ENCODE measurements around the gene MOGAT3. TPM values are rescaled to one million over a fixed set of nuclear protein-coding genes. Genes with fewer than 3 reads are reported as not detected.
A peak's percentile ranks its signal among the peaks of the same experiment; 100 is the strongest.

MOGAT3 gene
- total RNA-seq, 1 donor from 2014 or later = not detected

DNA sequence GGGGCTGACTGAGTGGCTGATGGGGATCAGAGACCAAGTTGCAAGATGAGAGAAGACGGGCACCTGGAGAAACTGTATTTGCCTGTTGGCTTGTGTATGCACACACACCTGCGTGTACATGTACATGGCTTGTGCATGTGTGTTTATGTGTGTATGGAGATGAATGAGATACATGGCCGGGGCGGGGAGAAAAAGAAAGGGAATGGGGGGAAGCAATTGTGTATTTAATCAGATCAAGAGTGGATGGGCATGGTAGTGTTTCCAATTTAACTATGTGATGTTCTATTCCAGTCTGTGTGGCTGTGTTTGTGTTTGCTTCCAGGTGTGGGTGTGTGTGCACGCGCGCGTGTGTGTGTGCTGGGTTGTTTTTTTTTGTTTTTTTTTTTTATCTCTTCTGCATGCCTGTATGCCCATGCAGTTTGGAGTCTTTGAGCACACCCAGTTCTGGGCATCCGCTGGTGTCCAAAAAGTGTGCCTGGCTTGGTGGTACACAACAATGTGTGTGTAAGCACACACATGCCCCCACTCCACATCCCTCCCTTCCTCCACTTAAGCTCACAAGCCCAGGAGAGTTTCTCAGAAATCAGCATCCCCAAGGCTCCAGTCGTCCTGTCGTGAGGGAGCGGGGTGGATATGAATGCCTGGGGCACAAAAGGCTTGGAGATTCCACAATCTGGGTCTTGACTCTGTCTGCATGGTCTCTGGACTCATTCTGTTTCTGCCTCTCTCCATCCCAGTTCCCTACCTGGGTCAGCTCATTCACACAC, 33.0 kb downstream of the MOGAT3 start:
- Mint-ChIP-seq H3K36me3 (no peaks in the 10 kb centered on the region), H3K4me1 (peaks cover 43% of the 10 kb centered on the region), H3K27ac (no peak overlapping the region), H3K27me3 (ENCODE audit: low read depth) (peaks cover 93% of the 10 kb centered on the region), H3K4me3 (no peak overlapping the region), H3K9me3 (no peaks in the 10 kb centered on the region)
- TF ChIP-seq, protein P1, sequence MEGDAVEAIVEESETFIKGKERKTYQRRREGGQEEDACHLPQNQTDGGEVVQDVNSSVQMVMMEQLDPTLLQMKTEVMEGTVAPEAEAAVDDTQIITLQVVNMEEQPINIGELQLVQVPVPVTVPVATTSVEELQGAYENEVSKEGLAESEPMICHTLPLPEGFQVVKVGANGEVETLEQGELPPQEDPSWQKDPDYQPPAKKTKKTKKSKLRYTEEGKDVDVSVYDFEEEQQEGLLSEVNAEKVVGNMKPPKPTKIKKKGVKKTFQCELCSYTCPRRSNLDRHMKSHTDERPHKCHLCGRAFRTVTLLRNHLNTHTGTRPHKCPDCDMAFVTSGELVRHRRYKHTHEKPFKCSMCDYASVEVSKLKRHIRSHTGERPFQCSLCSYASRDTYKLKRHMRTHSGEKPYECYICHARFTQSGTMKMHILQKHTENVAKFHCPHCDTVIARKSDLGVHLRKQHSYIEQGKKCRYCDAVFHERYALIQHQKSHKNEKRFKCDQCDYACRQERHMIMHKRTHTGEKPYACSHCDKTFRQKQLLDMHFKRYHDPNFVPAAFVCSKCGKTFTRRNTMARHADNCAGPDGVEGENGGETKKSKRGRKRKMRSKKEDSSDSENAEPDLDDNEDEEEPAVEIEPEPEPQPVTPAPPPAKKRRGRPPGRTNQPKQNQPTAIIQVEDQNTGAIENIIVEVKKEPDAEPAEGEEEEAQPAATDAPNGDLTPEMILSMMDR (IDR thresholded peaks at IDR 0.05; ENCODE audit: unreplicated experiment) = no peak
- no peak for DNase-seq (ENCODE audit: low spot score in 2 of 2, unreplicated experiment in 2 of 2)

DNA sequence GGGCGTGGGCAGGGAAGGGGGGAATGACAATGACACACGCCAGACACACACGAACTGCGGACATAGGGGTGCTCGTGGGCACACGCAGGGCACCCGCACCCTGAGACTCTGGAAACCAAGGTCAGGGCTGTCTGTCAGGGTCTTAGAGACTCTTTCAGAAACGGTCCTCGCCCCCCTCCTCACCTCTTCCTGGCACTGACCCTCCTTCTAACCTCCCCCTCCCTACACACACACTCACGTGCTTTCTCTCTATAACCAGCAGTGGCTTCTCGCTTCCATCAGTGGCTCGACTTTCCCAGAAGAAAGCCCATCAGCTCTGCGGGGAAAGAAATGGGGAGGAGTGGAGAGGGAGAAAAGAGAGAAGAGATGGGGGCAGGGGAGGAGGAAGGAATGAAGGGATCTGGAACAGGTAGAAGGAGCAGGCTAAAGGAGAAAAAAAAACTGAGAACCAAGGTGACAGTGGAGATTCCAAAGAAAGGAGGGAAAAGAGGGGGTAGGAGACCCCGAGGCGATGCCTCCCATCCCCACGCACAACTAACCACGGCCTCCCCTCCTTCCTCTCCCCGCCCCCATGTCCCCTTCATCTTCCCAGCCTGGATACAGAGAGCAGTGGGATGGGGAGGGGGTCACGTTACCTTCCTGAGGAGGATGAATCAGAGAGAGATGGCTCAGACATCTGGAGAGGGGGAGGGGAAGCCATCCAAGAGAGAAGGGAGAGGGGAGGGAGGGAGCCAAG, 33.8 kb downstream of the MOGAT3 start:
- H3K4me1 Mint-ChIP-seq = peaks cover 45% of the 10 kb centered on the region
- no peaks in the 10 kb centered on the region for H3K36me3 Mint-ChIP-seq
- TF ChIP-seq, protein P1 (IDR thresholded peaks at IDR 0.05; ENCODE audit: unreplicated experiment) = no peak
- H3K9me3 Mint-ChIP-seq = no peaks in the 10 kb centered on the region
- H3K27ac Mint-ChIP-seq = no peak overlapping the region
- H3K4me3 Mint-ChIP-seq = no peak overlapping the region
- no peak for DNase-seq (ENCODE audit: low spot score in 2 of 2, unreplicated experiment in 2 of 2)
- H3K27me3 Mint-ChIP-seq (ENCODE audit: low read depth) = peaks cover 91% of the 10 kb centered on the region

DNA sequence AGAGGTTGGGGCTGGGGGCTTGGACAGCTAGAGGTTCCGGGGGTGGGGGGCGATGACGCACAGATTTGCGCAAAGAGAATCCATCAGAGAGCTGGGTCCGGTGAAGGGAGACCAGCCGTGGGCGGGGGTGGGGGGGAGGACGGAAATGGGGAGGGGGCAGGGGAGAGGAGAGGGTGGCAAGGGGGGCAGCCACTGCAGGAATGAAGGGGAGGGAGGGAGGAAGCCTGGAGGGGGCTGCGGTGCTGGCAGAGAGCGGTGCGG, 34.3 kb downstream of the MOGAT3 start:
- H3K27ac Mint-ChIP-seq = no peak overlapping the region
- H3K4me1 Mint-ChIP-seq = peaks cover 47% of the 10 kb centered on the region
- TF ChIP-seq, protein P1 (IDR thresholded peaks at IDR 0.05; ENCODE audit: unreplicated experiment) = no peak
- H3K27me3 Mint-ChIP-seq (ENCODE audit: low read depth) = peaks cover 88% of the 10 kb centered on the region
- H3K9me3 Mint-ChIP-seq = no peaks in the 10 kb centered on the region
- no peaks in the 10 kb centered on the region for H3K36me3 Mint-ChIP-seq
- no peak for DNase-seq (ENCODE audit: low spot score in 2 of 2, unreplicated experiment in 2 of 2)
- no peak overlapping the region for H3K4me3 Mint-ChIP-seq

DNA sequence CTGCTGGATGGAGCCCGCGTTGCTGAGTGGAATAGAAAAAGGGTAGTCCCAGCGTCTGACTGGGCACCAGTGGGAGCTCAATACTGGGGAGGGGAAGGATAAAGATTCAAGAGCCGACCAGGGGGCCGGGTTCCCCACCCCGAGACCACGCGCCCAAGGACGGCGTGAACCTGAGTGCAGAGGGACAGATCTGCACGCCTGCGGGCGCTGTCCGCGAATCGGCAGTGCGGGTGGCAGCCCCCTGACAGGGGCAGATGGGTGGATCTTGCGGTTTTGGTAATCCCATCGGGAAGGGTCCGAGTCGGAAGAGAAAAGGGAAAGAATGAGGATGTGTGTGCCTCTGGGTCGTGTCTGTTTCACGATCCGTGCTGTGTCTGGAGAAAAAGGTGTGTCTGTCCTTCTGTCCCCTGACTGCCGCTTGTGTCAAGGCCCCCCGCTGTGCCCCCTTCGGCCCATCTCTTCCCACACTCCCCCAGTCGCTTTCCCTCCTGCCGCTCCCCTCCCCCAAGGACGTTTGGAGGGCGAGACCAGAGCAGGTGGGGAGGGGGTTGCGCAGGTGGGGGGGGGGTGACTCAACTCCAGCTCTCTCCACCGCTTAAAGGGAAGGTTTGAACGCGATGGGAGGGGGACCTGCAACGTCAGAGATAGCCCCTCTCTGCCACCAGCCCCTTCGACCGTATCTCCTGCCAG, 34.7 kb downstream of the MOGAT3 start:
- DNase-seq (ENCODE audit: low spot score in 2 of 2, unreplicated experiment in 2 of 2) = no peak
- Mint-ChIP-seq H3K9me3 (no peaks in the 10 kb centered on the region), H3K4me1 (peaks cover 52% of the 10 kb centered on the region), H3K27me3 (ENCODE audit: low read depth) (peaks cover 87% of the 10 kb centered on the region), H3K36me3 (peaks cover 1% of the 10 kb centered on the region), H3K27ac (no peak overlapping the region), H3K4me3 (peak overlapping the region; percentile 67)
- TF ChIP-seq, protein P1 (IDR thresholded peaks at IDR 0.05; ENCODE audit: unreplicated experiment) = no peak

DNA sequence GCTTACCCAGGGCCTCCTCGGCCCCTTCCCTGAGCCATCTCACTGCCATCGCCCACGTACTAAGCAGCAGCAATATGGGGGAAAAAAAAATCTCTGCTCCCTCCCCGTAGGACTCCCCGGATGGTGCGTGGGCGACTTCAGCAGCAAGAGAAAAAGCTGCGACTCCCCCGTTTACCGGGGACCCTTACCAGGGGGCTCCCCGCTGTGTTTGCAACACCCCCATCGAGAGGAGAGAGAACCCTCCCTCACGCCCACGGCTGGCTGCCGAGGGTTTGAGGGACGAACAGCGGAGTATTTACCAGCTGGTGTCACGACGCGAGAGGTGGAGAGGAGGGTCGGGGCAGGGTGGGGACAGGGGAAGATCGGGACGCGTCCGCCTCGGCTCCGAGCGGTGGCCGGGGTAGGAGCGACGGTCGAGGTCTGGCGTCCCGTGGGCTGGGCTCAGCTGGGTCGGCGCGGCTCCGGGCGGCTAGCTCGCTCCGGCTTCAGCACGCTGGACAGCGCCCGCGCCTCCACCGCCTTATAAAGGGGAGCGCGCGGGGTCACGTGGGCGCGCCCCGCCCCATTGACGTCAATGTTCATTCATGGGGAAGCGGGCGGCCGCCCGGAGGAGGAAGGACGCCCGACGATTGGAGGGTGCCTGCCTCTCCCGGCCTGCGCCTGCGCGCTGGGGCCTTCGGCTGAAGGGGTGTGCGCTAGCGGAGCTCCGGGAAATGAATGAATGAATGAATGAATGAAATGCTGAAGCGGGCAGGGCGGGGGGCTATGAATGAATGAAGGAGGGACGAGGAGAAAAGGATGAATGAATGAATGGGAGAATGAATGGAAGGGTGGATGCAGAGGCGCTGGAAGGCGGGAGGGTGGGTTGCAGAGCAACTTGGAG, 35.5 kb downstream of the MOGAT3 start, which contains the start of gene VGF:
TSS of gene VGF (minus strand) at position 495 of the 883 bp plus-strand sequence. CDS start 726 bp downstream, outside the sequence.
- Mint-ChIP-seq H3K4me3 (peak within 1 kb of the TSS; percentile 67), H3K27me3 (ENCODE audit: low read depth) (peaks cover 79% of the 10 kb centered on the region), H3K9me3 (no peaks in the 10 kb centered on the region), H3K36me3 (peaks cover 2% of the 10 kb centered on the region), H3K4me1 (peaks cover 52% of the 10 kb centered on the region), H3K27ac (peak within 1 kb of the TSS; percentile 76)
- TF ChIP-seq, protein P1 (IDR thresholded peaks at IDR 0.05; ENCODE audit: unreplicated experiment) = no peak
- peak; percentile 87 to 93 for DNase-seq (ENCODE audit: low spot score in 2 of 2, unreplicated experiment in 2 of 2)
